GM12872 (cell line): Measurements from ENCODE around the gene HOXA10.

Experiments used
- TF ChIP-seq, protein P1 (sequence below): IDR thresholded peaks from 3 replicates; pipeline ENCODE4 v1.5.1; 2011; ENCODE audit warnings: low read depth, mild to moderate bottlenecking, low read length, moderate library complexity; ENCODE audit not compliant: insufficient read depth

HOXA10 gene

DNA sequence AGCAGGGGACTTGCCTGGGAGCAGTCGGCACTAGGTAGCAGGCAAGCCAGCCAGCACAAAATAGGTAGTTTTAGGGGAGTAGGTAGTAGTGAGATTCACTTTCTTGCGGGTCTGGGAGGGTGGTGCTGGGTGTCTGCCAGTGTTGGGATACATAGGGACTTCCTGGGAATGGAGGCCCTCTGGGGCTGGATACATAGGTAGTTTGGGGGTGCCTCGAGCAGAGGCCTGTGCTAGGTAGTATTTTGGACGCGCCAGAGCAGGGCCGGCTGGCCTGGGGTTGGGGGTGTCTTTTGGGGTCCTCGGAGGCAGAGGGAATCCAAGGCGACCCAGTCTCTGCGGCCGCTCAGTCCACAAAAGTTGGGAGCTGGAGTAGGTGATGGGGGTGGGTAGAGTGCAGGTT, 19.8 kb downstream of the HOXA10 start:
- TF ChIP-seq, protein P1, sequence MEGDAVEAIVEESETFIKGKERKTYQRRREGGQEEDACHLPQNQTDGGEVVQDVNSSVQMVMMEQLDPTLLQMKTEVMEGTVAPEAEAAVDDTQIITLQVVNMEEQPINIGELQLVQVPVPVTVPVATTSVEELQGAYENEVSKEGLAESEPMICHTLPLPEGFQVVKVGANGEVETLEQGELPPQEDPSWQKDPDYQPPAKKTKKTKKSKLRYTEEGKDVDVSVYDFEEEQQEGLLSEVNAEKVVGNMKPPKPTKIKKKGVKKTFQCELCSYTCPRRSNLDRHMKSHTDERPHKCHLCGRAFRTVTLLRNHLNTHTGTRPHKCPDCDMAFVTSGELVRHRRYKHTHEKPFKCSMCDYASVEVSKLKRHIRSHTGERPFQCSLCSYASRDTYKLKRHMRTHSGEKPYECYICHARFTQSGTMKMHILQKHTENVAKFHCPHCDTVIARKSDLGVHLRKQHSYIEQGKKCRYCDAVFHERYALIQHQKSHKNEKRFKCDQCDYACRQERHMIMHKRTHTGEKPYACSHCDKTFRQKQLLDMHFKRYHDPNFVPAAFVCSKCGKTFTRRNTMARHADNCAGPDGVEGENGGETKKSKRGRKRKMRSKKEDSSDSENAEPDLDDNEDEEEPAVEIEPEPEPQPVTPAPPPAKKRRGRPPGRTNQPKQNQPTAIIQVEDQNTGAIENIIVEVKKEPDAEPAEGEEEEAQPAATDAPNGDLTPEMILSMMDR = no peak

DNA sequence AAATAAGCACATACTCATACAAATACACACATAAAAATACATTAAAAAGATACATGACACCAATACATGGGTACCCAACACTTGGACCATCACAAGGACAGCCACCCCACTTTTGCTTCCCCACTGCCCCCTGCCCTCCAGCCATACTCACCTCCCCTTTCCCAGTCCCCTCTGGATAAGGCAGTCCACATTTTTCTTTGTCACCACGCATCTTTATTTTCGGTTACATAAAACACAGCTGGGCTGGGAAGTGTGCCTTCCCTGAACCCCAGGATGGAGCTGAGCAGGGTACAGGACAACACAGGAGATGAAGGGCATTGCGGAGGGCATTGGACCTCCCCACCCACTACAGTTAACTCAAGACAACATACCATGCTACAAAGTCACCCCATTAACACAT, 20.6 kb downstream of the HOXA10 start:
- TF ChIP-seq, protein P1 = no peak

DNA sequence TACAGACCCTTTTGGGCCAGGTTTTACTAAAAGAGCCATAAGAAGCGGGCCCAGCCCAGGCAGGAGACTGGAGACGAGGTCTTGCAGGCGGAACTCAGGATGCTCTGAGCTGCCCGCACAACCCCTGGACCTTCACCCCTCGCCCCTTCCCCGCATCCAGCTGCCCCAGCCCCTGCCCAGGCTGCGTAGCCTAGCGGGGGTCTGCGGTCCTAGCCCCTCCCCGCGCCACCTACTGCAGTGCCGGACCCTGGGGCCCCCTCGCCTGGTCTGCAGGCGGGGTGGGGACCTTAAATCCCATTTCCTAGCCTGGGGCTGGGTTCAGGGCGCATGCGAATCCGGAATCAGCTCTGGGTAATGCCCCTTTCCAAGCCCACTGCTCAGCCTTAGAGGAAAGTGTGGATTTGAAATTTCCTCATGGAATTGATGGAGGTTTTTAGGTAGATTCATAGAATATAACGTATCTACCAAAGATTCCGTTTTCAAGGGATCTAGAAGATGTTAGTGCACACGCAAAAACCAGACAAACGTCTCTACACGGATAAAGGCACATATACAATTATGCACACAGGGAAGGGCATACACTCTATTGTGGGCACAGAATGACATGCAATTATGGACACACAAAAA, 21.2 kb downstream of the HOXA10 start:
- TF ChIP-seq, protein P1 = no peak

DNA sequence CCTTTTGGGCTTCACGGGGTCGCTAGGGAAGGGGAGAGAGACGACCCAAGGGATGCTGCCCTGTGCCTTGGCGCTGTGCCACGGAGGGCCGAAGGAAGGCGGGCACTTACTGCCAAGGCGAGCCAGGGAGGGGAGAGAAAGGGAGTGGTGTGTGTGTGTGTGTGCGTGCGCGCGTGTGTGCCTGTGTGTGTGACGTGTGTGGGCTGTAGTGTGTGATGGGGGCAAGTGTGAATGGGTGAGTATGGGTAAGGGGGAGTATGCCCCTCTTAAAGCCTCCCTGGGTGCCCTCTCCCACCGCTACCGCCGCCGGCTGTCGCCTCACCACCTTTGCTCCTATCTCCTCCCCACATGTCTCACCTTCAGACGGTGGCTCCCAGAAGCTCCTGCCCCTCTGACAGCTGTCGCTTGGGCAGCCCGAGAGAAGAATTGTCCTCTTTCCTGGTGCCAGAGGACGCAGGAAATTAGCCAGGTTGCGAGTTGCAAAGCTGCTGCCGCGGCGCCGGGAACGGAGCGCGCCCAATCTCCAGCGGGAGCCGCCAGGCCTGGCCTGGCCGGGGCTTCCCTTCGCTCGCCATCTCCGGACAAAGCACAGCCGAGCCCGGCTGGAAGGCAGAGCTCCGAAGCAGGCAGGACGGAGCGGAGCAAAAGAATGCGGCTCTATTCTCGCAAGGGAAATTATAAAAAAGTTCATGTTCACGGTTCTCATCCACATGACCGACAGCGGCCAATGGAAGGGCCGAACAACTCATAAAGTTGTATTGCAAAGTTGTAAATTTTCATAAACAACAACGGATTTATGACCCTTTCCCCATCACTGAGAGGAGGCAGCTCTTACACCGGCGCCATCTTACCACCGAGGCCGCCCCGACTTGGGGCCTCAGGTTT, 21.9 kb downstream of the HOXA10 start, which contains the start of gene HOXA3:
HOXA3 (minus strand) TSS at position 653 of the 885 bp plus-strand sequence. CDS start 41,943 bp downstream, outside the sequence.
- TF ChIP-seq, protein P1 = no peak

DNA sequence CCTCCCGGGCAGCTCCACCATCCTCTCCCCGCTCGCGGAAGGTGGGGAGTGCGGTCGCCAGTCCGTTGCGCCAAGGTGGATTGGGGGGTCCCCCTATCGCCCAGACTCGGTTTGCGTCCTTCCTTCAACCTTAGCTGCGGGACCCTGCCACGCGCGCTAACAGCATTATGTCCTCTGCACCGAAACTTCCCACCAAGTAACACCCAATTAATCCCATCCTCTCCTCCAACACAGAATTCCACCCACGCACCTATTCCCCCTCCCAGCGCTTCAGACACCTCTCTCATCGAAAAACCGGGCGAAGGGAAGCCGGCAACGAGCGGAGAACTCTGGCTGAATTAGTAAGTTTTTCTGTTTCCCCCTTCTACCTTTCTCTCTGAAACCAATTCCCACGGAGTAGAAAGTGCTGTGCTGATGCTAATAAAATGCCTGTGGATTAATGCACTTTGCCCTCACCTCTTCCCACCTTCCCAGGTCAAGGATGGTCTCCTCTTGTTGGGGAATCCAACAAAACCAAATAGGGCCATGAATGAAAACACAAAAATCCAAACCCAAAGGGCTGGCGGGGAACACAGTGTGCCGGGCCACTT, 22.7 kb downstream of the HOXA10 start:
- TF ChIP-seq, protein P1 = no peak

DNA sequence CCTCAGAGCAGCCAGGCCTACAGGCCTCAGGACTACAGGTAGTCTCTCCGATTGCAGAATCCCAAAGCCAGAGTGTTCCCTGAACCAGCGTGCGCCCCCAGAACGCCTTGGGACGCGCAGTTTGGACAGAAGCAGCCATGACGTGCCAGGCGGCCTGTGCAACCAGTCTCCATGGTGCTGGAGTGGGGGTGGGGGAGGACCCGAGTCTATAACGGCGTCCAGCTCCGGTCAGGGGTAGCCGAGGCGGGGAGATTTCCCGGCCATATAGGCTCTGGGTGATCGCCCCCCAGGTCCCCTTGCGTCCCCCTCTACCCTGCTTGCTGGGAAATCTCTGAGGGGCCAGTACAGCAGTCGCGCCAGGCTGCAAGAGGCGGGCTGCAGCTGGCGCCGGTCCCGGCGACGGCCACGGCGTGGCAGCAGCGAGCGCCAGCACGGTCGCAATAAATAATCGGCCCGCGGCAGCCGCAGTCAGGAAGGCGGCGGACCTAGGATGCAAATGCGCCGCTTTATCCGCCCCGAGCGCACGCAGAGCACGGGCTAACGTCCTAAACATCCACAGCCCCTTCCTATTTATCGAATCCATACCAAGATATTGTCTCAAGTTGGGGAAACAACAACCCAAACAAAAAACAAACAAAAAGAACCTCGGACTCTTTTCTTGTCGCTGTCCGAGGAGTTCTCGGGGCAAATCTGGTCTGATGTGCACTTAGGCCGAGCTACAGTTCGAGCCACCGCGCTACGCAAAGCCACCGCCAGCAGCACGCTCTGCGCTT, 23.4 kb downstream of the HOXA10 start:
- TF ChIP-seq, protein P1 = peak; percentile 82
